Peyer's patch (tissue), 4 donors: ENCODE data around the gene CRYBG3. TPM values are rescaled to one million over a fixed set of nuclear protein-coding genes. Genes with fewer than 3 reads are reported as not detected.
"Not testable (repeated sequence)": the region's sequence is repeated elsewhere in the genome, so short reads cannot be mapped to it uniquely, and the experiment has no call there.

ENCODE experiments used
- DNase-seq, 3 donors: peaks; one replicate each; pipeline ENCODE4 v3.0.0-alpha.2; 2017 to 2019
- H3K27ac ChIP-seq, 4 donors: fragments of 200-600 bp; sonication (generic); one replicate each; pipeline ENCODE4 v1.5.1; 2016 to 2019
- H3K27me3 ChIP-seq, 2 donors: fragments of 200-600 bp; sonication (generic); one replicate each; pipeline ENCODE4 v1.5.1; 2019
- H3K36me3 ChIP-seq, 3 donors: fragments of 200-600 bp; sonication (generic); one replicate each; pipeline ENCODE4 v1.5.1; 2016 to 2019
- H3K4me1 ChIP-seq, 4 donors: fragments of 200-600 bp; sonication (generic); one replicate each; pipeline ENCODE4 v1.5.1; 2016 to 2019
- H3K4me3 ChIP-seq, 4 donors: fragments of 200-600 bp; sonication (generic); 1 replicate in 3 of 4; 2 replicates in 1 of 4; pipeline ENCODE4 v1.5.1; 2016 to 2019; ENCODE audit warnings: mild to moderate bottlenecking in 1 of 4
- H3K9me3 ChIP-seq, 4 donors: fragments of 200-600 bp; sonication (generic); one replicate each; pipeline ENCODE4 v1.5.1; 2016 to 2019; ENCODE audit warnings: mild to moderate bottlenecking in 1 of 4
- POLR2A ChIP-seq, 2 donors: fragments of 450-650 bp; IDR thresholded peaks; one replicate each; pipeline ENCODE4 v1.5.1; 2017; ENCODE audit warnings: antibody characterized with exemption in 2 of 2, mild to moderate bottlenecking in 2 of 2, moderate library complexity in 2 of 2
- total RNA-seq, 4 donors: library from RNA; depleted of rRNA; stranded (reverse); fragments of >200 nt; gene quantifications; one replicate each; pipeline ENCODE4 v1.1.0, GENCODE V29; 2016
- TF ChIP-seq, protein P1 (sequence below), 6 experiments: fragments of 450-650 bp in 4 of 6; fragments of 200-600 bp in 2 of 6; sonication (generic) in 1 of 6; IDR thresholded peaks; one replicate each; pipeline ENCODE4 v1.5.1; 2017 to 2019; ENCODE audit warnings: antibody characterized with exemption in 6 of 6, mild to moderate bottlenecking in 3 of 6, moderate library complexity in 1 of 6

CRYBG3 gene
- total RNA-seq, 4 donors from 2014 or later = 11.4 to 47.0 (median 16.9) TPM

DNA sequence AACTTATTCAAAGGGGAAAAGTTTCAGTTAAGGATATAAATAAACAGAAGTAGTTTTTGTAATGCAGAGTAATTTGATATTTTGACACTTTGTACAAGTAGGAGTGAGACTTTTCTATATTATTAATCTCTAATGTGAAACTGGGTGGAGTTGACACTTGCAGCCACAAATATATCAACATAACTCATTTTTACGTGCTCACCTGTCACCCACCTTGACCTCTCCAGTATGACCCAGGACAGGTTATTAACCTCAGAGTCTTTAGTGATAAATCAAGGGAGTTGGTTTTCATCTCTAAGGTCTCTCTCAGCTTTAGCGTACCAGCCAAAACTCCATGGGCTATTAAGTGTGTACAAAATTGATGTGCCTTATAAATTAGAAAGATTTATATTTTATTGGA lies 7.4 kb downstream of the CRYBG3 start:
- no peak overlapping the region for H3K27ac ChIP-seq
- no peaks in the 10 kb centered on the region for H3K36me3 ChIP-seq
- TF ChIP-seq POLR2A (IDR thresholded peaks at IDR 0.05) = no peak
- TF ChIP-seq, protein P1, sequence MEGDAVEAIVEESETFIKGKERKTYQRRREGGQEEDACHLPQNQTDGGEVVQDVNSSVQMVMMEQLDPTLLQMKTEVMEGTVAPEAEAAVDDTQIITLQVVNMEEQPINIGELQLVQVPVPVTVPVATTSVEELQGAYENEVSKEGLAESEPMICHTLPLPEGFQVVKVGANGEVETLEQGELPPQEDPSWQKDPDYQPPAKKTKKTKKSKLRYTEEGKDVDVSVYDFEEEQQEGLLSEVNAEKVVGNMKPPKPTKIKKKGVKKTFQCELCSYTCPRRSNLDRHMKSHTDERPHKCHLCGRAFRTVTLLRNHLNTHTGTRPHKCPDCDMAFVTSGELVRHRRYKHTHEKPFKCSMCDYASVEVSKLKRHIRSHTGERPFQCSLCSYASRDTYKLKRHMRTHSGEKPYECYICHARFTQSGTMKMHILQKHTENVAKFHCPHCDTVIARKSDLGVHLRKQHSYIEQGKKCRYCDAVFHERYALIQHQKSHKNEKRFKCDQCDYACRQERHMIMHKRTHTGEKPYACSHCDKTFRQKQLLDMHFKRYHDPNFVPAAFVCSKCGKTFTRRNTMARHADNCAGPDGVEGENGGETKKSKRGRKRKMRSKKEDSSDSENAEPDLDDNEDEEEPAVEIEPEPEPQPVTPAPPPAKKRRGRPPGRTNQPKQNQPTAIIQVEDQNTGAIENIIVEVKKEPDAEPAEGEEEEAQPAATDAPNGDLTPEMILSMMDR (IDR thresholded peaks at IDR 0.05) = no peak
- no peaks in the 10 kb centered on the region for H3K27me3 ChIP-seq
- no peaks in the 10 kb centered on the region for H3K4me1 ChIP-seq
- no peak overlapping the region for H3K4me3 ChIP-seq
- H3K9me3 ChIP-seq = no peaks in the 10 kb centered on the region
- DNase-seq = no peak

DNA sequence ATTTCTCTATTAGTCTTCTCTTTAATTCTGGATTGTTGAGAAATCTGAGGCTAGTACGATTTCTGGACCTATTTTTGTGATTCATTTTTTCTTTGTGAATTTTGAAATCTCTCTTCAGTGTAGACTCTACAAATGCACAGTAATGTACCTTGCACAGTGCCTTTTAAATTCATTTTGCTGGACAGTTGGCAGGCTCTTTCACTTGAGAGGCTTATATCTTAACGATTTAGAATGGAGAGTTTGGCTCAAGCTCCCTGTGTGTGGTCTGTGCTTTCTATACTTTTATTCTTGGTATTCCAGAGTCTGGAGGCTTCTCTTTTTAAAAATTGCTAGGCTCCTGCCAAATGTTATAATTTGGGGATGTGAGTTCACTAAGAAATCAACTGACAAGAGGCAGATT lies 8.8 kb downstream of the CRYBG3 start:
- no peak for DNase-seq
- H3K27ac ChIP-seq = no peak overlapping the region
- H3K4me1 ChIP-seq = no peaks in the 10 kb centered on the region
- no peaks in the 10 kb centered on the region for H3K9me3 ChIP-seq
- TF ChIP-seq, protein P1 (IDR thresholded peaks at IDR 0.05) = no peak
- no peak for TF ChIP-seq POLR2A (IDR thresholded peaks at IDR 0.05)
- no peaks in the 10 kb centered on the region for H3K27me3 ChIP-seq
- no peak overlapping the region for H3K4me3 ChIP-seq
- no peaks in the 10 kb centered on the region for H3K36me3 ChIP-seq

- no peaks in the 10 kb centered on the region for H3K36me3 ChIP-seq
- DNase-seq = no peak
- H3K27ac ChIP-seq = no peak overlapping the region
- no peaks in the 10 kb centered on the region for H3K4me1 ChIP-seq
- no peaks in the 10 kb centered on the region for H3K9me3 ChIP-seq
- TF ChIP-seq, protein P1 (IDR thresholded peaks at IDR 0.05) = no peak
- no peak for TF ChIP-seq POLR2A (IDR thresholded peaks at IDR 0.05)
- H3K4me3 ChIP-seq = no peak overlapping the region
- H3K27me3 ChIP-seq = no peaks in the 10 kb centered on the region
Measured at GRCh38 chr3:97831140-97831539, 9.3 kb downstream of the CRYBG3 start.

- H3K4me1 ChIP-seq, H3K27me3 ChIP-seq, H3K9me3 ChIP-seq, H3K27ac ChIP-seq, DNase-seq, H3K4me3 ChIP-seq, H3K36me3 ChIP-seq: not testable (repeated sequence)
Measured at GRCh38 chr3:97833184-97833583, 11.4 kb downstream of the CRYBG3 start.

DNA sequence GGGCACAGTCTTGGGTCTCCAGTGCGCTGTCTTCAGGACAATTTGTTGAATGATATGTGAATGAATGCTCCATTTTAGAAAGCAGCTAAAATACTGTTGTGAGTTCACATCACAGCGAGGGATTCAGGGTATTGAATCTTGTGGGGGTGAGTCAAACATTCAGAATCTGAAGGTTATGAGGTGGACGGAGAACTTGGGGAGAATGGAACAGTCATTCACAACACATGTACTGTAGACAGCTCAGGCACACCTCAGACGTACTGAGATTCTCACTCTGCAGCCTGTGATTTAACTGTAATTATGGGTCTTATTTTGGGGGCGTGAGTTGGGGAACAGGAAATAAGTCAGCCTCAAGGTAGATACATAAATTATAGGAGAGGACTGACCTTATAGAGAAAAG lies 13.9 kb downstream of the CRYBG3 start:
- TF ChIP-seq, protein P1 (IDR thresholded peaks at IDR 0.05) = no peak
- TF ChIP-seq POLR2A (IDR thresholded peaks at IDR 0.05) = no peak
- H3K4me3 ChIP-seq = no peak overlapping the region

DNA sequence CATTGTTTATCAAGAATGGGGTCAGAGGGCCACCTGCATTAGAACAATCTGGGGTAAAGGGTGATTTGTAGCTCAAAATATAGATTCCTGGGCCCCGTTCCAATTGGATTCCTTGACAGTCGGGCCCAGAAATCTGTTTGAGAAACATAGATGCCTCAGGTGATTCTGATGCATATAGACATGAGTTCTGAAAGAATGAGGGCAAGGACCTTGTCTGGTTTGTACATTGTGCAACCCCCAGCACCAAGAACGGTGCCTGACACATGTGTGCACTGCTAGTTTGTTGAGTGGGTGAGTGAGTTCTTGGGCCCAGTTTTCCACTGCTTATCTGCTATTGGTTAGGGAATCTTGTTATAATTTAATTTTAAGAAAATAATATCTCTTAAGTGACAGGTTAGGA lies 16.6 kb downstream of the CRYBG3 start:
- no peak for DNase-seq
- no peak overlapping the region for H3K4me3 ChIP-seq
- no peaks in the 10 kb centered on the region for H3K9me3 ChIP-seq
- H3K4me1 ChIP-seq = peaks cover 0 to 3% (median 0%) of the 10 kb centered on the region in 4 donors
- no peak overlapping the region for H3K27ac ChIP-seq
- no peaks in the 10 kb centered on the region for H3K36me3 ChIP-seq
- no peak for TF ChIP-seq POLR2A (IDR thresholded peaks at IDR 0.05)
- TF ChIP-seq, protein P1 (IDR thresholded peaks at IDR 0.05) = no peak
- H3K27me3 ChIP-seq = no peaks in the 10 kb centered on the region

More for the DNA sequence above, 13.9 kb downstream of the CRYBG3 start:
- no peak for DNase-seq
- Histone ChIP-seq H3K27me3 (no peaks in the 10 kb centered on the region), H3K27ac (no peak overlapping the region), H3K9me3 (no peaks in the 10 kb centered on the region), H3K4me1 (no peaks in the 10 kb centered on the region), H3K36me3 (no peaks in the 10 kb centered on the region)
